NCI-H2081 treated with DMSO at 0.1 percent for 48 hours (cell line): ENCODE results near the gene MUC5B.
"Not testable (repeated sequence)": the region's sequence is repeated elsewhere in the genome, so short reads cannot be mapped to it uniquely, and the experiment has no call there.

ENCODE experiments used
- DNase-seq: peaks from one replicate; lab custom pipeline; 2025; lab: John Stamatoyannopoulos, UW

Gene MUC5B

GRCh38 chr11:1222491-1223345, at the start of gene MUC5B:
MUC5B (plus strand) TSS chr11:1223066; CDS start chr11:1223124, 58 bp downstream.
- DNase-seq = no peak

GRCh38 chr11:1173396-1173795, 49.5 kb upstream of the MUC5B start:
- not testable (repeated sequence) for DNase-seq

- DNase-seq = no peak
Measured at GRCh38 chr11:1174441-1175370, 48.2 kb upstream of the MUC5B start.

GRCh38 chr11:1175461-1176223, 47.2 kb upstream of the MUC5B start:
- DNase-seq = no peak

- no peak for DNase-seq
Measured at GRCh38 chr11:1176224-1177019, 46.4 kb upstream of the MUC5B start.

GRCh38 chr11:1177020-1177770, 45.7 kb upstream of the MUC5B start:
- no peak for DNase-seq

GRCh38 chr11:1177771-1178090, 45.1 kb upstream of the MUC5B start:
- DNase-seq = no peak

GRCh38 chr11:1178201-1178885, 44.5 kb upstream of the MUC5B start:
- DNase-seq = no peak

GRCh38 chr11:1178906-1179305, 44.0 kb upstream of the MUC5B start:
- no peak for DNase-seq

GRCh38 chr11:1179641-1180040, 43.2 kb upstream of the MUC5B start:
- no peak for DNase-seq

GRCh38 chr11:1180171-1180570, 42.7 kb upstream of the MUC5B start:
- DNase-seq = no peak

- DNase-seq = no peak
Measured at GRCh38 chr11:1180947-1181391, 41.9 kb upstream of the MUC5B start.

GRCh38 chr11:1181420-1181819, 41.4 kb upstream of the MUC5B start:
- no peak for DNase-seq

GRCh38 chr11:1181853-1182535, 40.9 kb upstream of the MUC5B start:
- no peak for DNase-seq

GRCh38 chr11:1184139-1184538, 38.7 kb upstream of the MUC5B start:
- not testable (repeated sequence) for DNase-seq

- not testable (repeated sequence) for DNase-seq
Measured at GRCh38 chr11:1188451-1189130, 34.3 kb upstream of the MUC5B start.

- DNase-seq = not testable (repeated sequence)
Measured at GRCh38 chr11:1189816-1190215, 33.0 kb upstream of the MUC5B start.

GRCh38 chr11:1191786-1192470, 30.9 kb upstream of the MUC5B start:
- DNase-seq = not testable (repeated sequence)
